C1 segment of cervical spinal cord (tissue), 14 donors: ENCODE measurements around the gene UFC1.
A peak's percentile ranks its signal among the peaks of the same experiment; 100 is the strongest.

Experiments
- DNase-seq, 14 donors: peaks; one replicate each; lab custom pipeline; 2025; lab: John Stamatoyannopoulos, UW

Gene UFC1

DNA sequence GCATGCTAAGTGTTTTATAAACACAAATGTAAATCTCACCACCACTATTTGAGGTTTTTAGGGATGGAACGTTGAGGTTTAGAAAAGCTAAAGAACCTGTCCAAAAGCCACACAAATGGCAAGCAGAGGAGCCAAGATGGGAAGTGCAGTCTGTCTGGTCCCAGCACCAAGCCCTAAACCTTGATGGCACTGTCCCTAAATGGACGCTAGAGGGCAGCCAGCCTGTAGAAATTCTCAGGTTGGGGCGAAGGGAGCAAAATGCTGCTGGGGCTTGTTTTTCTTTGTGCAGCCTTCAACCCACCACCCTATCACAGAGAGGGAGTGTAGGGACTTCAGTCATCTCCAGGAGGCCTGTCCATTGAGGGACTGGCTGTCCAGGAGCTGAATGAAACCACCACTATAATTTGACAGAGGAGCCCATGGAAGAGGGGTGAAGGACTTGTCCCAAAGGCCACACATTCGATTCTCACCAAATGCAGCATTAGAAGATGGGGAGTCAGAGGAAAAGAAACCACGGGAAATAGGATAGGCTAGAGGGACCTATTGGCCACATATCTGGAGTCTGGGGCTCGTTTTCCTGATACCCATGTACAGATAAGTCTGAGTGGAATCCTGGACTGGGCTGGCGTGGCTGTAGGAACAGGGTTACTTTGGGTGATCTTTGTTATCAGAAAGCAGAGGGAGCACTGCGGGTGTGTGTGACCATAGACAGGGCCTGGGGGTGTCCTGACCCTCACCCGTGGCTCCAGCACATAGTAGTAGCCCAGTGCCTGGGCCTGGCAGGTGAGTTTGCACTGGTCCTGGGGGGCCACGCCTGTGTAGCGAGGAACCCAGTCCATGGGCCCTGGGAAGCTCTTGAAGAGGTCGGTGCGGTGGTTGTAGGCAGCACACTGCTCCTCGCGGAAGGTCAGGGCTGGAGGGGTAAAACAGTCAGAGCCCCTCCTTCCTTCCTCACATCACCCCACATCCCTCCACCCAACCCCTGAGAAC is 39.0 kb downstream of the UFC1 start:
- DNase-seq = peak in 10 of 14 donors; percentile 6 to 63 (median 44)

- peak in 12 of 14 donors; percentile 11 to 88 (median 72) for DNase-seq
Observed at GRCh38 chr1:161193561-161194235, 39.9 kb downstream of the UFC1 start.

DNA sequence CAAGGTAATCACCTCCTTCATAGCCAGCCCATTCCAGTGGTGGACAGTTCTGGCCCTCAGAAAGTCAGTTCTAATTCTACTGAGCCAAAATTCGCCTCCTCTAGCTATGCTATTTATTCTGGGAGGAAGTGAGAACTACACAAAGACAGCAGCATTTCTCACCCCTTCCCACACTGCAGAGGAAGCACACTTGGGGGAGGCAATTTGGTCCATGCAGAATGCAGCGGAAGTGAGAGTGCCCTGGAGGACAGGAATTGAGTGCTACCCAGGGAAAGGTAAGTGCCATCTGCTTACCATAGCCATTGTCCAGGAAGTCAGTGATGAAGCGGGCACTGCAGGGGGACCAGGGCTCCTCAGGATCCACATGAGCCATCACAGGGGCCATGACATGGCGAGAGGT is 41.4 kb downstream of the UFC1 start:
- DNase-seq = peak in 4 of 14 donors; percentile 16 to 37 (median 24)

- DNase-seq = no peak
Observed at GRCh38 chr1:161196111-161196510, 42.3 kb downstream of the UFC1 start.

- peak in 4 of 14 donors; percentile 4 to 44 (median 30) for DNase-seq
Observed at GRCh38 chr1:161196521-161197451, 43.0 kb downstream of the UFC1 start.

DNA sequence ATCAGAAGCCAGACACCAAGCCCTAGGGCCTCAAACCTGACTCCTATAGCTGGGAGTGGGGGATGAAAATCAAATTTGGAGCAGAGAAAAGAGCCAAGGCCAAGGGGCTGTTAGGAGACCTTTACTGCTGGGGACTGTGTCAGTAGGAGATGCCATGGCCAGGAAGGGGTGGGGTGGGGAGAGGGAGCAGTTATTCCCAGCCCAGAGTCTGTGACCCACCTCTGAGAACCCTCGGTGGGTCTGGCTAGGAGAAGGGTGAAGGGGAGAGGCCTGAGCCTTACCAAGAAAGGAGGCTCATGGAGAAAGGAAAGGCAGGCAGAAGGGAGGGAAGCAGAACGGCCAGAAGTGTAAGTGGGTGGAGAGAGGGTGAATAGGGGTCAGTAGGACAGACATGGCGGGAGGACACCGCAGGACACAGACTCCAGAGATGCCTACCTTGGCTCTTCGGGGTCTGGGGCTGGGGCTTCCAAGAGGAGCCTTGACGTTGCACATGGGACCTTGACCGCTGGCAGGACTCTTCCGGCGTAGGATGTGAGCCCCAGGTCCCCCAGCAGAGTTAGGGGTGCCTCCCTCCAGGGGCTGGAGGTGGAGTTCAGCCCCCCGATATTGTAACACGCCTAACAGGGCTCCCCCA is 43.9 kb downstream of the UFC1 start:
- peak in 2 of 14 donors; percentile 21 to 38 for DNase-seq

DNA sequence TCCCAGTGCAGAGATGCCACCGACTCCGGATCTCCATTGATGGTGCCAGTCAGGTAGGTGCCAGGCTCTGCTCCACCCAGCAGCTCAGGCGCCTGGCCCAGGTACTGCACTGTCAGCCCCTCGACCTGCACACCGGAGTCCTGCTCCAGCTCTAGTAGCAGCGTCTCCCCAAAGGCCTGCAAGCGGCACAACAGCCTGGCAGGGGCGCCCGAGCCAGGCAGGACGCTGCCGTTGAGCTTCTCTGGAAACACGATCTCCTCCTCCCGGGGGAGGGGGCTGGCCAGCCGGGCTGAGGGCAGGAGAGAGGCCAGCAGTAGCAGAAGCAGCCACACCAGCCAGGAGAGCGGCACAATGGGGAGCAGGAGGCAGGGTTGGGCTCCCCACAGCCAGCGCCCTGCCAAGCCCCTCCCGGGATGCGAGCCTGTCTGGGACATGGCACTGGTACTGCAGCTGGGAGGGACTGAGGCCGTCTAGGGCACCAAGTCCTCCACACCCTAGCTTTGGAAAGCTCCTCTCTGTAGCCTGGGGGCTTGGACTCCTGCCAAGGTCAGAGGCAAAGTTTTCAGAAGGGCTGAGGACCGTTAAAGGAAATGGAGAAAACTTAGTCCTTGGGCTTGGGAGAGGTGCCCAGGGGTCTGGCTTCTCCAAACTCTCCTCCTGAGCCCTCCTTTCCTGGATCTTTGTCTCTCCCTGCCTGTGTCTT is 44.6 kb downstream of the UFC1 start:
- DNase-seq = peak in 9 of 14 donors; percentile 27 to 73 (median 54)

DNA sequence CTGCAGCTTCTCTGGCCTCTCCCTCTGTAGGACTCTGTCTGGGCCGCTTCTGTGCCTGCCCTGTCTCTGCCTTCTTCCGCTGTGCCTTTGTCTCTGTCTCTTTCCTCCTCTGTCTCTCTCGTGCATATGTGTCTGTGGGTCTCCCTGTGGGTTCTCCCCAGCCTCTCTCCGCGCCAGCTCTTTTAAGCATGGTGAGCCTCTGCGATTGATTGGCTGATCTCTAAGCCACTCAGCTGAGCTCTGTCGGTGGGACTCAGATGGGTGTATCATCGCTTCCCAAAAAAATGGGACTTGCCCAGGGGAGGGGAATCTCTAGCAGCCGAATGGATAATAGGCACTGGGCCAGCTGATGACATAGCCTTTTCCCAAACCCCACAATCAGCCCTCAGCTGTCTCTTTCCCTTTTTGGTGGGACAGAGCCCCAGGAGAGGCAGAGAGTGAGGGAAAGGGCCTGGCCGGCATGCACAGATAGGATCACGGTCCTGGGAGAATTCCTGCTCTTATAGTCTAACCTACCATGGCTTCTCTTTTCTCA is 45.2 kb downstream of the UFC1 start, which contains the start of gene ADAMTS4:
TSS of gene ADAMTS4 (minus strand) at position 158 of the 535 bp plus-strand sequence. CDS start 427 bp downstream, outside the sequence.
- peak in 12 of 14 donors; percentile 13 to 85 (median 73) for DNase-seq

- DNase-seq = peak in 5 of 14 donors; percentile 33 to 72 (median 40)
Observed at GRCh38 chr1:161199506-161200139, 45.8 kb downstream of the UFC1 start.

DNA sequence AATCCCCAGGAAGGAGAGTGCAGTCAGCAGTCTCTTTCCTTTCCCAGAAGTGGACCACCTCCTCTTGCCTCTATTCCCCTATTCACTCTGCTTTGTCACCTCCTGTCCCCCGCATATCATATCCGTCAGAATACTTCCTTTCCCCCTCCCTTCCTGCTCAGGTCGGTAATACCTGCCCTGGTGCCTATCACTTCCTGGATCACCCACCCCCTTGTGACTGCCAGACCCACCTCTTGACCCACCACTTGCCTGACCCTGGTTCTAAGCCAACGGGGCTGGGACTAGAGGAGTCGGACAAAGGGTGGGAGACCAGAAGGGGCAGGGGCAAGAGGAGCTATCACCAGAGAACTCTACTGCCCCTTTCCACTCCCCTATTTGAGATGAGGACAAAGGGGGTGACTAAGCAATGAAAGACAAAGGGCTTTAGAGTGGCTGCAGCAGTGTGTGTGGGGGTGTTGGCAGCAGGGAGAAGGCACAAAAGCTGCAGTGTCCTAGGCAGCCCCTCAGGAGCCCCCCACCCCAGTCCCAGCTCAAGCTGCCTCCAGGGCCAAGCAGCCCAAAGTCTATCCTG is 46.7 kb downstream of the UFC1 start:
- peak in 12 of 14 donors; percentile 6 to 90 (median 71) for DNase-seq

GRCh38 chr1:161200992-161201835 is 47.4 kb downstream of the UFC1 start:
- peak in 8 of 14 donors; percentile 57 to 76 (median 66) for DNase-seq

DNA sequence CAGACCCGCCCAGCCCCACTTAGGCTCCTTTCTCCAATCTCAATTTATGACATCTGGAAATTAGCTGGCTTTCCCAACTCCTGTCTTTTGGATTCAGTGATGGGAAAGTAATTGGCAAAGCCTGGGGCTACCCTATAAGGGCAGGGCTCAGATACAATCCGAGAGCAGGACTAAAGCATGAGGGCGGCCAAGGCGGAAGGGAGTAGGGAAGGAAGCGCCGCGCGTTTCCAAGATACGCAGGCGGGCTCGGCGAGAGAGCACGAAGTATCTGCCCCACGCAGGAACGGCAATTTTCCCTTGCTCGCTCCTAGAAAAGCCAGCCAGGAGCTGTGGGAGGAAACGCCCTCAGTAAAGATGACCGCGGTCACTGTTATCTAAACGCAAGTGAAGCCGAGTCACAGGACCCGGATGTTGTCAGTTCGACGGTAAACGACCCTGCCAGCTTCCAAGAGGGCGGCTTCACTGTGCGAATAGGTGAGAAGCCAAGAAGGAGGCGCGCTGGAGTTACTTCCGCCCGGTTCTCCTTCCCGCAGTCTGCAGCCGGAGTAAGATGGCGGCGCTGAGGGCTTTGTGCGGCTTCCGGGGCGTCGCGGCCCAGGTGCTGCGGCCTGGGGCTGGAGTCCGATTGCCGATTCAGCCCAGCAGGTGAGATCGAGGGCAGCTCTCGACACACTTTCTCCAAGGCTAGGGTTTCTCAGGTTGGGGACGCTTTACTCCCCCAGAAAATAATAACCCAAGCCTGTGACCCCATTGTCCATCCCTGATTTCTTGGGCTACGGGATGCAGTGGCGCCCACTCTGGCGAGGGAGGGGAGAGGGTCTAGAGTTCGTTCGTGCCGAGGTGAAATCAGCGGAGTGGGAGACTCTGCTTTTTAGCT is 48.3 kb downstream of the UFC1 start, which contains the start of gene NDUFS2:
TSS of gene NDUFS2 (plus strand) at position 532 of the 877 bp plus-strand sequence. CDS start at position 551, 19 bp downstream.
- peak; percentile 75 to 98 (median 94) for DNase-seq

- DNase-seq = no peak
Observed at GRCh38 chr1:161206411-161207140, 52.8 kb downstream of the UFC1 start.

DNA sequence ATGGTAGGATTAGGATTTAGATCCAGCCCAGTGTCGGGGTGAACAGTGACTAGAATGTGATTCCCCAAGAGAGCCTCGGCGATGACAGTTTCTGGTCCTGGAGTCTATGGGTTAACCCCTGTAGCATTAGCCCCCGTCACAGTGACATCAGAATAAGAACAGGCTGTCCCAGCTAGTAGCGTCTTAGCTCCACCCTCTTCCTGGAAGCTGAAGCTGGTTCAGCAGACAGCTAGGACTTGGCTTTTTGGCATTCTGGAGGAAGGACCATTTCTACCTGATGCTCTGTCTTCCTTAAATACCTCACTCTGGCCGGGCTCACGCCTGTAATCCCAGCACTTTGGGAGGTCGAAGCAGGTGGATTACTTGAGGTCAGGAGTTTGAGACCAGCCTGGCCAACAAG is 53.4 kb downstream of the UFC1 start:
- DNase-seq = no peak
